ENCODE measurements around the gene CLIC6.

CLIC6 gene

DNA sequence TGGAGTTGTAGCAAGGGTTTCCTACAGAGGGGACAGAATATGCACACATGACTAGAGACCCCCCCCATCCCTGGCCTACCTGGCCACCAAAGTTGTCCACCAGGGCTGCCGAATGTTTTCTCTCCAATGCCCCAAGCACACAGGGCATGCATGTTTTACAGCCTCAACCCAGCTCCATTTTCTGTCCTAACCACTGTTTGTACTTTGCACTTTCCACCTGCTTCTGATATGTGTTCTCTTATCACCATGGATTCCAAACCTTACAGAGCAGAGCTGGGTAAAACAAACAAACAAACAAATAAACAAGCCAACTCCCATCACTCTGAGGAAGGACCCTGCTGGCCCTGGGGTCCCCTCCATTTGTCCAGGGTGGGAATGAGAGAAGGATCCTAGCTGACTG lies 27.3 kb downstream of the CLIC6 start:
- Histone ChIP-seq H3K27ac (ENCODE audit: low read length) (no peak overlapping the region), H3K27me3 (ENCODE audit: low read depth, low read length) (no peaks in the 10 kb centered on the region), H3K4me3 (ENCODE audit: low read depth in 1 of 2, low read length in 2 of 2) (no peak overlapping the region), H3K36me3 (ENCODE audit: control insufficient read depth in 1 of 2, insufficient read depth in 2 of 2, low read length in 2 of 2) (no peaks in the 10 kb centered on the region), H3K9me3 (ENCODE audit: control insufficient read depth in 1 of 2, low read length in 2 of 2) (peaks cover 0 to 4% of the 10 kb centered on the region in 2 donors), H3K4me1 (ENCODE audit: control insufficient read depth in 1 of 2, insufficient read depth in 2 of 2, low read length in 2 of 2) (no peaks in the 10 kb centered on the region)

DNA sequence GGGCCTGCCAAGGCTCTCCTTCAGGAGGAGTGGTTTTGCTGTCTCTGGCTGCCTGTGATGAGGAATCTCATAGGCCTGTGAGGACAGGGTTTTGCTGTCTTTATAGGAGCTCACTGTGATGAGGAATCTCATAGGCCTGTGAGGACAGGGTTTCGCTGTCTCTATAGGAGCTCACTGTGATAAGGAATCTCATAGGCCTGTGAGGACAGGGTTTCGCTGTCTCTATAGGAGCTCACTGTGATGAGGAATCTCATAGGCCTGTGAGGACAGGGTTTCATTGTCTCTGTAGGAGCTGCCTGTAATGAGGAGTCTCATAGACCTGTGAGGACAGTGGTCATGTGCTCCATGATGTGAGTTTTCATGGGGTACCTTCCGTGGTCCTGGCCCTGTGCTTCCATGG lies 29.0 kb downstream of the CLIC6 start:
- Histone ChIP-seq H3K27me3 (ENCODE audit: low read depth, low read length) (no peaks in the 10 kb centered on the region), H3K4me1 (ENCODE audit: control insufficient read depth in 1 of 2, insufficient read depth in 2 of 2, low read length in 2 of 2) (no peaks in the 10 kb centered on the region)

DNA sequence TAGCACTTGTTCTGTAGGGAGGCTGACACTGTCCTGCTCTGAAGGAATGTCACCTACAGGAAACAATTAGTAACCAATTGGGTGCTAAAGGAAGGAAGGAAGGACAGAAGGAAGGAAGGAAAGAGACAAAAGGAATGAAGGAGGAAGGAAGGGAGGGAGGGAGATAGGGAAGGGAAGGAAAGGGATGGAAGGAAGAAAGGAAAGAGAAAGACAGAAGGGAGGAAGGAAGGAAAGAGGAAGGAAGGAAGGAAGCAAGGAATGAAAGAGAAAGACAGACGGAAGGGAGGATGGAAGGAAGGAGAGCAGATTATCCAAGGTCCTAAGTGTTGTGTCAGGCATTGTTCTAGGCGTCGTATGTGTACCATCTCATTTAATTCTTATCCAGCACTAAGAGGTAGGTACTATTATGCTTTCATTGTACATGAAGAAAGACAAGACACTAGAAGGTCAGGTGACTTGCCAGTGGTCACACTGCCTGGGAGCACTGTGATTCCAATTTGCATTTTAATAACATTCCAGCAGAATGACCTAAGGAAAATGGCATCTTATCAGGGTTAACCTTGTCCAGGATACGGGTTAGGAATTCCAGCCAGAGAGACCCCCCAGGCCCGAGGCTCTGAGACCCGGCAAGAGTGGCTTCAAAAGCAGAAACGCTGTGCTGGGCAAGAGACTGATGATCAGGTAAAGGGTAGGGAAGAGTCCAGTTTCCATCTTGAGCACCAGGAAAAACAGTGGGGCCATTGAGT lies 29.6 kb downstream of the CLIC6 start:
- H3K27ac ChIP-seq (ENCODE audit: low read length): no peak overlapping the region

More for the DNA sequence above, 29.0 kb downstream of the CLIC6 start:
- Histone ChIP-seq H3K36me3 (ENCODE audit: control insufficient read depth in 1 of 2, insufficient read depth in 2 of 2, low read length in 2 of 2) (no peaks in the 10 kb centered on the region), H3K27ac (ENCODE audit: low read length) (no peak overlapping the region), H3K9me3 (ENCODE audit: control insufficient read depth in 1 of 2, low read length in 2 of 2) (peaks cover 0 to 4% of the 10 kb centered on the region in 2 donors), H3K4me3 (ENCODE audit: low read depth in 1 of 2, low read length in 2 of 2) (no peak overlapping the region)

DNA sequence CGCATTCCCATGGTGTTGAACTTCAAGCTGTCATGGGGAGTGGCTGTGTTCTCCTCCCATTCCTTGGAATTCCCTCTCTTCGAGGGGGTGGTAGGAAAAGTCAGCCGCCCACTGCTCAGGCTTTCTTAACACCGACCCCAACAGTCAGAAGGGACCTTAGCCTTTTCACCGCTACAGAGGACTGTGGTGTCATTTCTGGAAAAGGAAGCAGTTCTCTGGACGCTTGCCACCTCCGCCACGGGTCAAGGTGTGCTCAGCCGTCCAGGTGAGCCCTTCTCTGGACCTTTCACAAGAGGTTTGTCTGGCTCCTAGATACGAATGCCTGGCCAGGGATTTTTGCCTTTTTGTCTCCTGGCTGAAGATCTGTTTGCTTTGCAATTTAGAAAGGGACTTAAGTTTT lies 31.8 kb downstream of the CLIC6 start:
- Histone ChIP-seq H3K4me1 (ENCODE audit: control insufficient read depth in 1 of 2, insufficient read depth in 2 of 2, low read length in 2 of 2) (no peaks in the 10 kb centered on the region), H3K27ac (ENCODE audit: low read length) (no peak overlapping the region), H3K27me3 (ENCODE audit: low read depth, low read length) (no peaks in the 10 kb centered on the region), H3K9me3 (ENCODE audit: control insufficient read depth in 1 of 2, low read length in 2 of 2) (no peaks in the 10 kb centered on the region), H3K36me3 (ENCODE audit: control insufficient read depth in 1 of 2, insufficient read depth in 2 of 2, low read length in 2 of 2) (no peaks in the 10 kb centered on the region), H3K4me3 (ENCODE audit: low read depth in 1 of 2, low read length in 2 of 2) (no peak overlapping the region)

More for the DNA sequence above, 29.6 kb downstream of the CLIC6 start:
- H3K9me3 ChIP-seq (ENCODE audit: control insufficient read depth in 1 of 2, low read length in 2 of 2): peaks cover 0 to 4% of the 10 kb centered on the region in 2 donors
- no peaks in the 10 kb centered on the region for H3K4me1 ChIP-seq (ENCODE audit: control insufficient read depth in 1 of 2, insufficient read depth in 2 of 2, low read length in 2 of 2)
- H3K27me3 ChIP-seq (ENCODE audit: low read depth, low read length): no peaks in the 10 kb centered on the region
- H3K4me3 ChIP-seq (ENCODE audit: low read depth in 1 of 2, low read length in 2 of 2): no peak overlapping the region
- H3K36me3 ChIP-seq (ENCODE audit: control insufficient read depth in 1 of 2, insufficient read depth in 2 of 2, low read length in 2 of 2): no peaks in the 10 kb centered on the region

DNA sequence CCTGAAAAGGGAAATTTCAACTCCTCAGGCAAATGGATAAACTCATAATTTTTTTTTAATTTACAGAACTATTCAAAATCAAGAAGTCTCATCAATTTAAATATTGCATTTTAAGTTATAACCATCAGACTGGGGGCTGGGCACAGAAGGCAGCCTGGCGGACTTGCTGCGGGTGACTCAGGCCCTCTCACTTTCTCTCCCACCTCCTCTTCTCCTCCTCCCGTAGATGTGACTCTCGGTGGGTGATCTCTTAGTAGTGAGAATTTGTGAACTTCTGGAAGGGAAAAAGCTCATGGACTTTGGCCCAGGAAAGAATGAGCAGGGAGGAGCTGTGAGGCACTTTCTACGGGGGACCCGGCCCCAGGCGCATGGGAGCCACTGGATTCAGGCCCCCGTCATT lies 32.9 kb downstream of the CLIC6 start:
- Histone ChIP-seq H3K27me3 (ENCODE audit: low read depth, low read length) (no peaks in the 10 kb centered on the region), H3K4me1 (ENCODE audit: control insufficient read depth in 1 of 2, insufficient read depth in 2 of 2, low read length in 2 of 2) (no peaks in the 10 kb centered on the region), H3K4me3 (ENCODE audit: low read depth in 1 of 2, low read length in 2 of 2) (no peak overlapping the region), H3K36me3 (ENCODE audit: control insufficient read depth in 1 of 2, insufficient read depth in 2 of 2, low read length in 2 of 2) (no peaks in the 10 kb centered on the region), H3K27ac (ENCODE audit: low read length) (no peak overlapping the region), H3K9me3 (ENCODE audit: control insufficient read depth in 1 of 2, low read length in 2 of 2) (no peaks in the 10 kb centered on the region)

DNA sequence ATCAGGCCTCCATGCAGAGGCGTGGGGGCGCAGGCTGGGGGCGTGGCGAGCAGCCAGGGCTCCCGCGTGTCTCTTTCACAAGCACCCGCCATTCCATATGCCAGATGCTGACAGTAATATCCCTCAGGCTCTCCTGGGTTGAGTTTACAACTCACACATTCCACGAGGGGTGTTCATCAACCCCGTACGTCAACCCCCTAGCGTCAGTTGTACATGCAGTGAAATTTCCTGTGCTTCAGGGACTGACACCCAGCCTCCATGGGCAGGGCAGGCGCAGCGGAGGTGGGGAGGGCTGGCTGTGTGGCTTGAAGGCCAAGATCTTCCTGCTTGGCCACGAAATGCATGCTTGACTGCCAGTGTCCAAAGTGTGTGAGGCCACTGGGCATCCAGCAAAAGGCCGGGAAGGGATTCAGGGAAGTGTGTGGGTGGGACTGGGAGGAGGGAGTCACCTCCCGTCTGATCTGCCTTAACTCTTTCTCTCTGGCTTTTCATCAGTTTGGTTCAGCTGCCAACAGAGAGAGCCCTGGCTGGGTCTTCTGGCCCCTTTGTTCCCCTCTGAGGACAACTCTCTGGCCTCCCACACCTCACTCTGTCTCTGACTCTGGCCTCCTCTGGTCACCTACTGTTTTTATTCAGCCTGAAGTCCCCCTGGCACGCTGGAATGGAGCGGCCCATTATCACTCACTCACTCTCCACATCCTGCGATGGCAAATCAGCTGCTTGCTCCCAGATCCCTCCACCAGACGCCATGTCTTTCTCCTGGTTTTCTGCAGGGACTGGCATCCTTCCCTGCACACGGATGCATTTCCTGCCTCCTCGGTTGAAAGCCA lies 33.8 kb downstream of the CLIC6 start:
- H3K9me3 ChIP-seq (ENCODE audit: control insufficient read depth in 1 of 2, low read length in 2 of 2): no peaks in the 10 kb centered on the region
- no peak overlapping the region for H3K27ac ChIP-seq (ENCODE audit: low read length)
- H3K4me1 ChIP-seq (ENCODE audit: control insufficient read depth in 1 of 2, insufficient read depth in 2 of 2, low read length in 2 of 2): no peaks in the 10 kb centered on the region
- H3K36me3 ChIP-seq (ENCODE audit: control insufficient read depth in 1 of 2, insufficient read depth in 2 of 2, low read length in 2 of 2): no peaks in the 10 kb centered on the region
- H3K27me3 ChIP-seq (ENCODE audit: low read depth, low read length): no peaks in the 10 kb centered on the region
- H3K4me3 ChIP-seq (ENCODE audit: low read depth in 1 of 2, low read length in 2 of 2): no peak overlapping the region

DNA sequence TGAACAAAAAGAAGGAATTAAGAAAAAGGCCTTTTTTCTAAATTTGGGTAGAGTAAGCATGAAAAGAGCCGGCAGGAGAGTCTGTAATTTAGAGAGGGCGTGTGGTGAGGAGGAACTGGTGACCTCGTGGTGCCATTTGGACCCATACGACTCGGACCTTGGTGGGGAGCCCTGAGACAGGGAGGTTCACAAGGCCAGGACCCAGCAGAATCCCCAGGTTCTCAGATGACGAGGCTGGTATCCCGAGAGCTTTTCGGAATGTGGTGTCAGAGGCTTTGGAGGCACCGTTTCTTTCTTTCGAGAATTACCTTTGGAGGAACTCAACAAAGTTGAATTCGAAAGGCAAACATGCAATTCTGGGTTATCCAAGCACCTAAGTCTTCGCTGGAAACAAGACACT lies 34.8 kb downstream of the CLIC6 start:
- Histone ChIP-seq H3K27ac (ENCODE audit: low read length) (no peak overlapping the region), H3K4me1 (ENCODE audit: control insufficient read depth in 1 of 2, insufficient read depth in 2 of 2, low read length in 2 of 2) (no peaks in the 10 kb centered on the region)

DNA sequence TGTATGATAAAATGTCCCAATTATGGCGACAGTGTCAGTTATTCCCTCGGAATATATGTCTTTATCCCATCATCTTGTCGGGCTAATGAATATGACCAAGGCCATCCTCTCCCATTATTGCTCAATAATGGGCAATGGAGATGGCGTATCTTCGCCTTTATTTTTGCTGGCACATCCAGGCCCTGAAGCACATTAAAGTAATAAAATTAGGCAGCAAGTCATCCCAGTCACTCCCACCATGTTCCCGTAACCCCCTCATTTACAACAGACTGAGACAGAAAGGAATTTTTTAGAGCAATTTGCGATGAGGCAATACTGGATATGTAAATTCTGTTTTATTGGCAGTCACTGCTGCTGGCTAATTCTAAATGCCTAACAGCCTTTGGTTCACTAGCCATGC lies 35.3 kb downstream of the CLIC6 start:
- Histone ChIP-seq H3K4me3 (ENCODE audit: low read depth in 1 of 2, low read length in 2 of 2) (no peak overlapping the region), H3K27me3 (ENCODE audit: low read depth, low read length) (no peaks in the 10 kb centered on the region), H3K27ac (ENCODE audit: low read length) (no peak overlapping the region), H3K36me3 (ENCODE audit: control insufficient read depth in 1 of 2, insufficient read depth in 2 of 2, low read length in 2 of 2) (no peaks in the 10 kb centered on the region), H3K9me3 (ENCODE audit: control insufficient read depth in 1 of 2, low read length in 2 of 2) (no peaks in the 10 kb centered on the region), H3K4me1 (ENCODE audit: control insufficient read depth in 1 of 2, insufficient read depth in 2 of 2, low read length in 2 of 2) (no peaks in the 10 kb centered on the region)

More for the DNA sequence above, 34.8 kb downstream of the CLIC6 start:
- Histone ChIP-seq H3K36me3 (ENCODE audit: control insufficient read depth in 1 of 2, insufficient read depth in 2 of 2, low read length in 2 of 2) (no peaks in the 10 kb centered on the region), H3K9me3 (ENCODE audit: control insufficient read depth in 1 of 2, low read length in 2 of 2) (no peaks in the 10 kb centered on the region), H3K4me3 (ENCODE audit: low read depth in 1 of 2, low read length in 2 of 2) (no peak overlapping the region), H3K27me3 (ENCODE audit: low read depth, low read length) (no peaks in the 10 kb centered on the region)

DNA sequence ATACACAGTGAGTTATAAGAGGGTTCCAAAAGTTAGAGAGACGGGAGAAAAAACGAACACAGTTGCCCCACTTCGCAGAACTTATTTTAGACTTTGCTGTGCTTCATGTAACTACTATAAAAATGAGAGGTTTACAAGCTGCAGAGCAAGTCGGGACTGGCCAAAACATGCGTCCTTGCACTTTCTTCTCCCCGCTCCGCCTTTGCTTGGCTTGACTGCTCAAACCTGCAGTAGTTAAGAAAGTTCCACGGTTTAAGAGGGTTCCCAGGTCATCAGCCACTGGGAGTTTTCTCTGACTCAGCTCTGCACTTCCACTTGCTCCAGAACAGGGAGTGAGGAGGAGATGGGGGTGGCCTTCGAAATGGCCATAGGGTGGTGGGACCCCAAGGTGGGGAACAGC lies 36.2 kb downstream of the CLIC6 start:
- no peak overlapping the region for H3K27ac ChIP-seq (ENCODE audit: low read length)

DNA sequence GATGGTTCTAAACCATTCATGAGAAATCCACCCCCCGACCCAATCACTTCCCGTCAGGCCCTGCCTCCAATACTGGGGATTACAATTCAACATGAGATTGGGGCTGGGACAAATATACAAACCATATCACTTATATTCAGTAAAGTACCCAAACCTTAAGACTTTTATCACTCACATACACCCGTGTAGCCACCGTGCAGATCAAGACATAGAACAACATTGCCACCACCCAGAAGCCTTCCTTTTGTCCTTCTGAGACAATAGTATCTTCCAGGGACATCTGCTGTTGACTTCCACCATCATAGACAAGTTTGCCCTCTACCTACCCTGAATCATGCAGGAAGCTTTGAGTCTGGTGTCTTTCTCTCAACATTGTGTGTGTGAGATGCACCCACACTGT lies 37.5 kb downstream of the CLIC6 start:
- H3K27me3 ChIP-seq (ENCODE audit: low read depth, low read length): no peaks in the 10 kb centered on the region
- no peaks in the 10 kb centered on the region for H3K9me3 ChIP-seq (ENCODE audit: control insufficient read depth in 1 of 2, low read length in 2 of 2)
- no peak overlapping the region for H3K27ac ChIP-seq (ENCODE audit: low read length)
- H3K36me3 ChIP-seq (ENCODE audit: control insufficient read depth in 1 of 2, insufficient read depth in 2 of 2, low read length in 2 of 2): no peaks in the 10 kb centered on the region
- H3K4me3 ChIP-seq (ENCODE audit: low read depth in 1 of 2, low read length in 2 of 2): no peak overlapping the region
- no peaks in the 10 kb centered on the region for H3K4me1 ChIP-seq (ENCODE audit: control insufficient read depth in 1 of 2, insufficient read depth in 2 of 2, low read length in 2 of 2)

More for the DNA sequence above, 36.2 kb downstream of the CLIC6 start:
- Histone ChIP-seq H3K36me3 (ENCODE audit: control insufficient read depth in 1 of 2, insufficient read depth in 2 of 2, low read length in 2 of 2) (no peaks in the 10 kb centered on the region), H3K4me1 (ENCODE audit: control insufficient read depth in 1 of 2, insufficient read depth in 2 of 2, low read length in 2 of 2) (no peaks in the 10 kb centered on the region), H3K9me3 (ENCODE audit: control insufficient read depth in 1 of 2, low read length in 2 of 2) (no peaks in the 10 kb centered on the region), H3K4me3 (ENCODE audit: low read depth in 1 of 2, low read length in 2 of 2) (no peak overlapping the region), H3K27me3 (ENCODE audit: low read depth, low read length) (no peaks in the 10 kb centered on the region)

DNA sequence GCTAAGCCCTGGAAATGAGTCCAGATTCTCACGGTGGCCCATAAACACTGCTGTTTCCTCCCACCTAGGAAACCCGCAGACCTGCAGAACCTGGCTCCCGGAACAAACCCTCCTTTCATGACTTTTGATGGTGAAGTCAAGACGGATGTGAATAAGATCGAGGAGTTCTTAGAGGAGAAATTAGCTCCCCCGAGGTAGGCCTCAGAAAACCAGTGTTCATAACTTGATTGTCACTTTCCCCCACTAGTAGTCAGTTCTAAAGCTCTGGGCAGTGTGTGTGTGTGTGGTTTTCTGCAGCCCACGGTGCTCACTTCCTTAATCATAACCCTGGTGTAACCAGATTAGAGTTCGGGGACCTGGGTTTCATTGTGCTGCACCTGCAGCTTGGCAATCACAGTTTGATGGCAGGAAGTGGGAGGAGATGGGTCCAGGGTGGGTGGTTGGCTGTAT lies 39.1 kb downstream of the CLIC6 start:
- Histone ChIP-seq H3K4me3 (ENCODE audit: low read depth in 1 of 2, low read length in 2 of 2) (no peak overlapping the region), H3K4me1 (ENCODE audit: control insufficient read depth in 1 of 2, insufficient read depth in 2 of 2, low read length in 2 of 2) (no peaks in the 10 kb centered on the region), H3K27ac (ENCODE audit: low read length) (no peak overlapping the region), H3K9me3 (ENCODE audit: control insufficient read depth in 1 of 2, low read length in 2 of 2) (no peaks in the 10 kb centered on the region), H3K36me3 (ENCODE audit: control insufficient read depth in 1 of 2, insufficient read depth in 2 of 2, low read length in 2 of 2) (no peaks in the 10 kb centered on the region), H3K27me3 (ENCODE audit: low read depth, low read length) (no peaks in the 10 kb centered on the region)
